ENCODE results near the gene GPR84. TPM values are rescaled to one million over a fixed set of nuclear protein-coding genes. Genes with fewer than 3 reads are reported as not detected.

GPR84 gene
- total and polyA plus RNA-seq, 2 of the 13 experiments (the other 11 are each of a cell fraction or from before 2014, with no cell fraction given): not detected

- no peak for TF ChIP-seq KAT2B (IDR thresholded peaks at IDR 0.05; ENCODE audit: borderline replicate concordance, low read depth, low read length)
- no peak for TF ChIP-seq NAIF1 (CRISPR knock-in tag; IDR thresholded peaks at IDR 0.05; ENCODE audit: borderline replicate concordance)
- 0 out of 2 replicates have a peak, but pooled peaks have one; percentile 29 for TF ChIP-seq ZNF276 (CRISPR knock-in tag; IDR thresholded peaks at IDR 0.05; ENCODE audit: low read depth)
- TF ChIP-seq DDIT3 (CRISPR knock-in tag; IDR thresholded peaks at IDR 0.05): no peak
- peak; percentile 29; the same call in 1 of the 2 replicates for TF ChIP-seq MEIS1 (CRISPR knock-in tag; IDR thresholded peaks at IDR 0.05; ENCODE audit: borderline replicate concordance)
- no peak for TF ChIP-seq ATF1 (CRISPR knock-in tag; IDR thresholded peaks at IDR 0.05)
- TF ChIP-seq KMT2A (CRISPR knock-in tag; IDR thresholded peaks at IDR 0.05): no peak
- TF ChIP-seq ZNF180 (CRISPR knock-in tag; IDR thresholded peaks at IDR 0.05; ENCODE audit: borderline replicate concordance, low read depth): no peak
- TF ChIP-seq CREB1 (IDR thresholded peaks at IDR 0.05): peak; percentile 14; the same call in 1 of the 2 replicates
- TF ChIP-seq CREB1 (CRISPR knock-in tag; IDR thresholded peaks at IDR 0.05): no peak
- TF ChIP-seq HMGA1 (CRISPR knock-in tag; conservative IDR thresholded peaks at IDR 0.05): no peak
- TF ChIP-seq NKX3-1 (CRISPR knock-in tag; IDR thresholded peaks at IDR 0.05): no peak
- no peak for TF ChIP-seq KDM3A (CRISPR knock-in tag; IDR thresholded peaks at IDR 0.05; ENCODE audit: low read depth)
- 0 out of 2 replicates have a peak, but pooled peaks have one; percentile 40 for TF ChIP-seq ZBTB25 (CRISPR knock-in tag; IDR thresholded peaks at IDR 0.05)
- no peak for TF ChIP-seq TRIM22 (IDR thresholded peaks at IDR 0.05)
- TF ChIP-seq ARID2 (CRISPR knock-in tag; IDR thresholded peaks at IDR 0.05; ENCODE audit: borderline replicate concordance): no peak
- TF ChIP-seq ZZZ3 (CRISPR knock-in tag; IDR thresholded peaks at IDR 0.05; ENCODE audit: borderline replicate concordance): no peak
- TF ChIP-seq MAFK (conservative IDR thresholded peaks at IDR 0.05 in 1 of 2, IDR thresholded peaks at IDR 0.05 in 1 of 2; ENCODE audit: low read length in 2 of 2): no peak
- TF ChIP-seq POGK (CRISPR knock-in tag; conservative IDR thresholded peaks at IDR 0.05): no peak
- TF ChIP-seq ELF1 (CRISPR knock-in tag; IDR thresholded peaks at IDR 0.05): no peak
These were observed 3.4 kb downstream of the GPR84 start (continued) for GRCh38 chr12:54360717-54361456.
